Measurements from ENCODE around the gene MTARC2.
"Not testable (repeated sequence)": the region's sequence is repeated elsewhere in the genome, so short reads cannot be mapped to it uniquely, and the experiment has no call there.

MTARC2 gene

DNA sequence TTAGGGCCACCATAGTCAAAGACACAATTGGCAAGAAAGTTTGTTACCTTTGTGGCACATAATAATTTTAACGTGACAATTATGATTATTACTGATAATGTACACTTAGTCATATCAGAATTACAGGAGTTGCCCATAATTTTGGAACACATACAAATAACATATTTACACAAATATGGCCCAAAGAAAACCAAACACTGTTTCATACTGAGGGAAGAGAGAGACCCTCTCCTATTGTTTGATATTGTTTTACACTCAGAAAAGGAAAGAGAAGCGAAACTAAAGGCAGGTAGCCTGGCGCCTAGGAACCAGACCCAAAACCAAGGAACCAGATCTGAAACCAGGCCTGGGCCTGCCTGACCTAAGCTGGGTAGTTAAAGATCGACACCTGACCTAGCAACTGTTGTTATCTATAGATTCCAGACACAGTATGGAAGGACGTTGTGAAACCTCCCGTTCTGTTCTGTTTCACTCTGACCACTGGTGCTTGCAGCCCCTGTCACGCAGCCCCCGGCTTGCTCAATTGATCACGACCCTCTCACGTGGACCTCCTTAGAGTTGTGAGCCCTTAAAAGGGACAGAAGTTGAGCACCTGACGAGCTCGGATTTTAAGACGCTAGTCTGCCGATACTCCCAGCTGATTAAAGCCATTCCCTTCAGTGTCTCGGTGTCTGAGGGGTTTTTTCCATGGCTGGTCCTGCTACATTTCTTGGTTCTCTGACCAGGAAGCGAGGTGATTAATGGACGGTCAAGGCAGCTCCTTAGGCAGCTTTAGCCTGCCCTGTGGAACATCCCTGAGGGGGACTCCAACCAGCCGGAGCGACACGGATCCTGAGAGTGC, 30.1 kb upstream of the MTARC2 start:
- DNase-seq (ENCODE audit: low read depth, low spot score) = no peak
- Histone ChIP-seq H3K4me3 (ENCODE audit: insufficient read length, low read depth) (no peak overlapping the region), H3K27me3 (ENCODE audit: insufficient read depth, insufficient read length) (no peaks in the 10 kb centered on the region), H3K9ac (ENCODE audit: insufficient read length, low read depth) (no peak overlapping the region), H3K9me3 (ENCODE audit: insufficient read depth, low read length) (peaks cover 20% of the 10 kb centered on the region), H3K4me1 (ENCODE audit: insufficient read depth, insufficient read length) (no peaks in the 10 kb centered on the region), H3K36me3 (ENCODE audit: insufficient read depth, insufficient read length, low read length) (no peaks in the 10 kb centered on the region)
- TF ChIP-seq SUZ12 (IDR thresholded peaks at IDR 0.05; ENCODE audit: extremely low read depth, insufficient read depth, insufficient read length) (no peak), ZNF274 (IDR thresholded peaks at IDR 0.05; ENCODE audit: low read depth, low read length) (no peak), YY1 (IDR thresholded peaks at IDR 0.05; ENCODE audit: insufficient read depth, insufficient read length) (no peak)

DNA sequence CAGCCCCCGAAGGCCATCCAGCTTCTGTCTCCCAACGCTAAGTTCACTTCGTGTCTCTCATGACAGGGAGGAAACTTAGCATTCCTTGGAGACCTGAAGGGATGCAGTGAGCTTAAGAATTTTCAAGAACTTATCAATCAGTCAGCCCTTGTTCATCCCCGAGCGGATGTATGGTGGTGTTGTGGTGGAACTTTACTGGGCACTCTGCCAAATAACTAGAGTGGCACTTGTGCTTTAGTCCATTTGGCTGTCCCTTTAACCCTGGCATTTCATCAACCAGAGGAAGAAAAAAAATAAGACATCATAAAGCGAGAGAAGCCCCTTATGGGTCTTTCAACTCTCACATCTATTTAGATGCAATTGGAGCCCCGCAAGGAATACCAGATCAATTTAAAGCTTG, 26.9 kb upstream of the MTARC2 start:
- not testable (repeated sequence) for H3K9me3 ChIP-seq (ENCODE audit: insufficient read depth, low read length); DNase-seq (ENCODE audit: low read depth, low spot score); H3K4me1 ChIP-seq (ENCODE audit: insufficient read depth, insufficient read length); H3K36me3 ChIP-seq (ENCODE audit: insufficient read depth, insufficient read length, low read length); H3K9ac ChIP-seq (ENCODE audit: insufficient read length, low read depth); H3K27me3 ChIP-seq (ENCODE audit: insufficient read depth, insufficient read length); H3K4me3 ChIP-seq (ENCODE audit: insufficient read length, low read depth)

DNA sequence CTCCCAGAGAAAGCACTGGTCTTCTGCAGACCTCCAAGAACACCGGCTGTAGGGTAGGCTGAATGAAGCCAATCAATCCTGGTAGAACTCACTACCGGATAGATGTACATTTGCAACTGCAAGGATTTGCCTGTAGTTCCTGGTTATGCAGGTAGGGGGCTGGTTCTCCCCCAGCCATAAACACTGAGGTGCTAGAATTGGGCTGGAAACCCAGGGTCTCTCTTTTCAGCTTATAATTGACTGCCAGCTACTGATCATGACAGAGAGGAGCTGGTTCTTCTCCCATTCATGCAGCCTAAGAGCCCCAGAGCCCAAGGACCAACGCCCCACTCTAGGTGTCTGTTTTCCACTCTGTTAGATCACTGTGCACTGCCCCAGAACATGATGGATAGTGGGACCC, 21.5 kb upstream of the MTARC2 start:
- DNase-seq (ENCODE audit: low read depth, low spot score) = no peak

DNA sequence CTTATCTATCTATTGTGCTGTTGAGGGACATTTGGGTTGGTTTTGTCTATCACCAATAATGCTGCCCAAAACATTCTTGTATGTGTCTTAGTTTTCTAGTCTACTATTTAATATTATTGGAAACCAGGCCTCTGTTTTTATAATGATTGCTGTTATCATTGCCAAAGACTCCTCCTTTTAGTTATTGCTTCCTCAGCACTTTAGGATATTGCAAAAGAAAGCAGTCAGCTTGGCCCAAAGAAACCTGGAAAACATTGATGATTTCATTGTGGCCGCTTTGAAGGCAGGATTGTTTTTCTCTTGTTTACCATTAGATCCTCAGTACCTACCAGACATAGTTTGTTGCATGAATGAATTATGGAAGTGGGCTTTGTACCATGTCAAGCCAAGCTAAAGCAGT, 20.6 kb upstream of the MTARC2 start:
- no peak for TF ChIP-seq ZNF274 (IDR thresholded peaks at IDR 0.05; ENCODE audit: low read depth, low read length)
- TF ChIP-seq SUZ12 (IDR thresholded peaks at IDR 0.05; ENCODE audit: extremely low read depth, insufficient read depth, insufficient read length) = no peak
- TF ChIP-seq YY1 (IDR thresholded peaks at IDR 0.05; ENCODE audit: insufficient read depth, insufficient read length) = no peak
- Histone ChIP-seq H3K4me1 (ENCODE audit: insufficient read depth, insufficient read length) (no peaks in the 10 kb centered on the region), H3K27me3 (ENCODE audit: insufficient read depth, insufficient read length) (no peaks in the 10 kb centered on the region), H3K9ac (ENCODE audit: insufficient read length, low read depth) (no peak overlapping the region), H3K36me3 (ENCODE audit: insufficient read depth, insufficient read length, low read length) (no peaks in the 10 kb centered on the region), H3K9me3 (ENCODE audit: insufficient read depth, low read length) (no peaks in the 10 kb centered on the region), H3K4me3 (ENCODE audit: insufficient read length, low read depth) (no peak overlapping the region)
- no peak for DNase-seq (ENCODE audit: low read depth, low spot score)

More for the DNA sequence above, 21.5 kb upstream of the MTARC2 start:
- Histone ChIP-seq H3K4me1 (ENCODE audit: insufficient read depth, insufficient read length) (no peaks in the 10 kb centered on the region), H3K9me3 (ENCODE audit: insufficient read depth, low read length) (no peaks in the 10 kb centered on the region), H3K27me3 (ENCODE audit: insufficient read depth, insufficient read length) (no peaks in the 10 kb centered on the region), H3K4me3 (ENCODE audit: insufficient read length, low read depth) (no peak overlapping the region), H3K9ac (ENCODE audit: insufficient read length, low read depth) (no peak overlapping the region), H3K36me3 (ENCODE audit: insufficient read depth, insufficient read length, low read length) (no peaks in the 10 kb centered on the region)
- no peak for TF ChIP-seq ZNF274 (IDR thresholded peaks at IDR 0.05; ENCODE audit: low read depth, low read length)
- no peak for TF ChIP-seq YY1 (IDR thresholded peaks at IDR 0.05; ENCODE audit: insufficient read depth, insufficient read length)
- no peak for TF ChIP-seq SUZ12 (IDR thresholded peaks at IDR 0.05; ENCODE audit: extremely low read depth, insufficient read depth, insufficient read length)

DNA sequence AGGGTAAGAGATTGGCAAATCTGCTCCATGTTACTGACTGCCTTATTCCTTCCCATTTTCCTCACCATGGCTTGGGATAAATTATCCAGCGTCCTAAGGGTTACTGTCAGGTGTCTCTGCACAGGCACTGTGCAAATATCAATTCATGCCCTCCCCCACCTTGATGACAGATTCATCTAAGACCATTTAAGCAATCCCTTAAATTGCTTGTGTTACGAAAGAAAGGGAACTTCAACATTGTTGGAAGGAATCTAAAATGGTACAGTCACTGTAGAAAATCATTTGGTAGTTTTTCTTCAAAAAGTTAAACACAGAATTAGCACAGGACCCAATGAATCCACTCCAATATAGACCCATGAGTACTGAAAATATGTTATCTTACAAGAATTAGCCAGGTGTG, 17.6 kb upstream of the MTARC2 start:
- H3K4me1 ChIP-seq (ENCODE audit: insufficient read depth, insufficient read length) = no peaks in the 10 kb centered on the region
- no peaks in the 10 kb centered on the region for H3K27me3 ChIP-seq (ENCODE audit: insufficient read depth, insufficient read length)
- no peak for DNase-seq (ENCODE audit: low read depth, low spot score)
- no peaks in the 10 kb centered on the region for H3K9me3 ChIP-seq (ENCODE audit: insufficient read depth, low read length)
- H3K36me3 ChIP-seq (ENCODE audit: insufficient read depth, insufficient read length, low read length) = no peaks in the 10 kb centered on the region
- no peak overlapping the region for H3K4me3 ChIP-seq (ENCODE audit: insufficient read length, low read depth)
- H3K9ac ChIP-seq (ENCODE audit: insufficient read length, low read depth) = no peak overlapping the region
- TF ChIP-seq SUZ12 (IDR thresholded peaks at IDR 0.05; ENCODE audit: extremely low read depth, insufficient read depth, insufficient read length) = no peak
- TF ChIP-seq YY1 (IDR thresholded peaks at IDR 0.05; ENCODE audit: insufficient read depth, insufficient read length) = no peak
- no peak for TF ChIP-seq ZNF274 (IDR thresholded peaks at IDR 0.05; ENCODE audit: low read depth, low read length)

DNA sequence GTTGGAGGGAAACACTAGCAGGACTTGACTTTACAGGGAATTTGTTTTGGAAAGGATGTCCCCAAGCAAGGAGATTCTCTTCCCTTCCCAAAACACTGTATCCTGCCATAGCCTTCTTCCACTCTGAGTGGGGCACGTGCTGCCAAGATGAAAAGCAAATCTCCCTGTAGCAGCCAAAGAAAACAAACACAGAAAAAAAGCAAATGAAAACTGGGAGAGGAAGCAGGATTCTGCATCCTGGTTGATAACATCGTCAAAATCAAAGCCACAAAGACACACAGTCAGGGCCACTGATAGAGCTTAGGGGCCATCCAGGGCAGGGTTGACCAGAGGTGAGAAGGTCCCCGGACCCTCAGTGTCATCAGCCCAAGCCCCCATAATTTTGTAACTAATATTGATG, 16.0 kb upstream of the MTARC2 start:
- H3K4me3 ChIP-seq (ENCODE audit: insufficient read length, low read depth) = no peak overlapping the region
- TF ChIP-seq YY1 (IDR thresholded peaks at IDR 0.05; ENCODE audit: insufficient read depth, insufficient read length) (no peak), ZNF274 (IDR thresholded peaks at IDR 0.05; ENCODE audit: low read depth, low read length) (no peak), SUZ12 (IDR thresholded peaks at IDR 0.05; ENCODE audit: extremely low read depth, insufficient read depth, insufficient read length) (no peak)
- H3K27me3 ChIP-seq (ENCODE audit: insufficient read depth, insufficient read length) = no peaks in the 10 kb centered on the region
- no peak for DNase-seq (ENCODE audit: low read depth, low spot score)
- no peaks in the 10 kb centered on the region for H3K36me3 ChIP-seq (ENCODE audit: insufficient read depth, insufficient read length, low read length)
- H3K4me1 ChIP-seq (ENCODE audit: insufficient read depth, insufficient read length) = no peaks in the 10 kb centered on the region
- H3K9ac ChIP-seq (ENCODE audit: insufficient read length, low read depth) = no peak overlapping the region
- H3K9me3 ChIP-seq (ENCODE audit: insufficient read depth, low read length) = no peaks in the 10 kb centered on the region

DNA sequence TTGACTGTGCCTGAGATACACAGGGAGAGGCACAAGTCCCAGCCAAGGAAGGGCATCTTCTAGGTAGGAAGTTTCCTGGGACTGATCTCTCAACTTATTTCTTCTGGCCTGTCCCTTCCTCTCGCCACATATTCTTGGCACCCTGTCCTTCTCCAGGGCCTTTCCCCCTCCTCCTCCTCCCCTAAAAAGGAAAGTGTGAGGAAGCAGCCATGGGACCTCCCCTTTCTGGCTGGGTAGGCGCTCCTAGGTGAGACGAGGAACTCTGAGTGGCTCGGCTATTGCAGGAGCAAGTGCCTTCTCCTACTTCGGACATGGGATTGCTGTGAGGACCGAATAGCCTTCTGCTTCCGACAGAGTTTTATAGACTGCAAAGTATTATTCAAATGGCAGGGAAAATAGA, 15.5 kb upstream of the MTARC2 start:
- no peak for TF ChIP-seq ZNF274 (IDR thresholded peaks at IDR 0.05; ENCODE audit: low read depth, low read length)
- TF ChIP-seq SUZ12 (IDR thresholded peaks at IDR 0.05; ENCODE audit: extremely low read depth, insufficient read depth, insufficient read length) = no peak
- no peak for TF ChIP-seq YY1 (IDR thresholded peaks at IDR 0.05; ENCODE audit: insufficient read depth, insufficient read length)
- Histone ChIP-seq H3K9me3 (ENCODE audit: insufficient read depth, low read length) (no peaks in the 10 kb centered on the region), H3K4me3 (ENCODE audit: insufficient read length, low read depth) (no peak overlapping the region), H3K27me3 (ENCODE audit: insufficient read depth, insufficient read length) (no peaks in the 10 kb centered on the region), H3K4me1 (ENCODE audit: insufficient read depth, insufficient read length) (no peaks in the 10 kb centered on the region), H3K9ac (ENCODE audit: insufficient read length, low read depth) (no peak overlapping the region), H3K36me3 (ENCODE audit: insufficient read depth, insufficient read length, low read length) (no peaks in the 10 kb centered on the region)
- no peak for DNase-seq (ENCODE audit: low read depth, low spot score)

Measured in NT2/D1 (cell line).